GM13976 (cell line): Measurements from ENCODE around the gene GFER.
"Not testable (repeated sequence)": the region's sequence is repeated elsewhere in the genome, so short reads cannot be mapped to it uniquely, and the experiment has no call there.

Source experiments
- DNase-seq: peaks from one replicate; pipeline ENCODE4 v3.0.0; 2012; ENCODE audit warnings: low spot score
- CTCF ChIP-seq: IDR thresholded peaks from 2 replicates; pipeline ENCODE4 v1.5.1; 2012; ENCODE audit warnings: borderline replicate concordance, mild to moderate bottlenecking; ENCODE audit not compliant: insufficient read depth; ENCODE audit errors: extremely low read depth, missing control alignments, control extremely low read depth
- in situ Hi-C: fragments of 300-500 bp; cut with MboI; formaldehyde crosslinking; loops from one replicate; pipeline ENCODE4 v1.12.0; 2022; ENCODE audit warnings: low sequenced_read_pairs, mixed read lengths, inconsistent platforms; ENCODE audit not compliant: unreplicated experiment

The GFER gene

GRCh38 chr16:1958715-1959268 is 25.2 kb upstream of the GFER start:
- no peak for DNase-seq
- in situ Hi-C loops: no loop called here
- TF ChIP-seq CTCF: no peak

- in situ Hi-C loops: no loop called here
- DNase-seq: peak; percentile 94
- TF ChIP-seq CTCF: peak; percentile 78
Observed at GRCh38 chr16:1959269-1960039, 24.5 kb upstream of the GFER start, which contains the start of gene NDUFB10. Gene NDUFB10, plus strand, starts transcription at chr16:1959538. Its CDS starts 87 bp downstream, at chr16:1959625.

- in situ Hi-C loops: no loop called here
- no peak for DNase-seq
- TF ChIP-seq CTCF: no peak
Observed at GRCh38 chr16:1960665-1961630, 23.0 kb upstream of the GFER start.

GRCh38 chr16:1961651-1962067 is 22.3 kb upstream of the GFER start:
- in situ Hi-C loops: no loop called here
- no peak for TF ChIP-seq CTCF
- DNase-seq: no peak

GRCh38 chr16:1962161-1963153 is 21.5 kb upstream of the GFER start:
- not testable (repeated sequence) for DNase-seq

GRCh38 chr16:1963806-1964505 is 20.0 kb upstream of the GFER start:
- in situ Hi-C loops: no loop called here
- no peak for DNase-seq
- peak; percentile 25 for TF ChIP-seq CTCF

More at GRCh38 chr16:1962161-1963153, 21.5 kb upstream of the GFER start:
- in situ Hi-C loops: not testable (repeated sequence)
